Measurements from ENCODE around the gene ZBTB7B. TPM values are rescaled to one million over a fixed set of nuclear protein-coding genes. Genes with fewer than 3 reads are reported as not detected.

ZBTB7B gene
- total RNA-seq, 2 experiments from 2014 or later = 16.3 to 23.2 TPM

GRCh38 chr1:155066777-155067176, 64.2 kb downstream of the ZBTB7B start:
- Histone ChIP-seq H2AFZ (ENCODE audit: low read length) (no peak overlapping the region), H3K36me3 (ENCODE audit: insufficient read depth, low read length) (peaks cover 17% of the 10 kb centered on the region; the same call in 1 of the 2 replicates), H3K9me3 (ENCODE audit: low read length) (no peaks in the 10 kb centered on the region), H3K4me1 (ENCODE audit: insufficient read depth, low read length, poor library complexity, severe bottlenecking) (peaks cover 45% of the 10 kb centered on the region), H3K4me3 (ENCODE audit: low read depth, low read length, poor library complexity, severe bottlenecking) (no peak overlapping the region), H3K27ac (ENCODE audit: low read depth, low read length, poor library complexity, severe bottlenecking) (no peak overlapping the region), H4K20me1 (ENCODE audit: insufficient read depth, low read length) (no peaks in the 10 kb centered on the region), H3K9me2 (ENCODE audit: insufficient read depth, low read length) (no peaks in the 10 kb centered on the region), H3K4me2 (ENCODE audit: low read length) (no peak overlapping the region), H3K79me2 (ENCODE audit: insufficient read depth, low read depth, low read length) (peaks cover 7% of the 10 kb centered on the region; the same call in 1 of the 2 replicates)
- POLR2A ChIA-PET = no interaction called here
- TF ChIP-seq CTCF (conservative IDR thresholded peaks at IDR 0.05; ENCODE audit: low read length) = no peak
- DNase-seq (ENCODE audit: low spot score) = no peak
- CTCF ChIA-PET (ENCODE audit: unreplicated experiment) = interaction anchor here (0.6 to 1.1 kb wide), 2 partner anchors 9 to 14 kb away, joined by 3 read pairs; no protein-coding TSS in a partner anchor
- no TSS peak for BruUV-seq (replicated peaks)
- intact Hi-C loops (cut with micrococcal nuclease; ENCODE audit: unreplicated experiment) = no loop called here

Small RNA genes lying within 50 kb of the gene (microRNA-seq; reads per million reads assigned to microRNA genes)
- not detected for gene MIR4258 (ENCODE audit: borderline replicate concordance)

Small RNA genes lying within 50 kb of the gene (small RNA-seq; reads per million reads assigned to genes)
- gene MIR4258 = not detected

Other genes with a start within 250 kb of the ZBTB7B start
- 11.4 and 14.8 TPM in 2 replicates for gene KCNN3, start 132.5 kb upstream of the ZBTB7B start, total RNA-seq (2014; rRNA removed; shearing (Covaris generic))
- 44.5 and 50.8 TPM in 2 replicates for gene KCNN3, start 132.5 kb upstream of the ZBTB7B start, total RNA-seq (2022)
- 16.3 and 19.1 TPM in 2 replicates for gene PMVK, start 66.1 kb upstream of the ZBTB7B start, total RNA-seq (2014; rRNA removed; shearing (Covaris generic))
- gene PMVK, start 66.1 kb upstream of the ZBTB7B start, total RNA-seq (2022) = 45.9 and 54.0 TPM in 2 replicates
- gene PBXIP1, start 46.7 kb upstream of the ZBTB7B start, total RNA-seq (2014; rRNA removed; shearing (Covaris generic)) = 23.8 and 26.6 TPM in 2 replicates
- gene PBXIP1, start 46.7 kb upstream of the ZBTB7B start, total RNA-seq (2022) = 37.7 and 39.8 TPM in 2 replicates
- gene PYGO2, start 41.0 kb upstream of the ZBTB7B start, total RNA-seq (2014; rRNA removed; shearing (Covaris generic)) = 36.5 and 44.3 TPM in 2 replicates
- 47.3 and 53.1 TPM in 2 replicates for gene PYGO2, start 41.0 kb upstream of the ZBTB7B start, total RNA-seq (2022)
- gene SHC1, start 32.1 kb upstream of the ZBTB7B start, total RNA-seq (2014; rRNA removed; shearing (Covaris generic)) = 31.4 and 37.6 TPM in 2 replicates
- gene SHC1, start 32.1 kb upstream of the ZBTB7B start, total RNA-seq (2022) = 77.4 and 84.0 TPM in 2 replicates
- 149 and 204 TPM in 2 replicates for gene CKS1B, start 28.1 kb upstream of the ZBTB7B start, total RNA-seq (2014; rRNA removed; shearing (Covaris generic))
- gene CKS1B, start 28.1 kb upstream of the ZBTB7B start, total RNA-seq (2022) = 230 and 260 TPM in 2 replicates
- gene FLAD1, start 19.5 kb upstream of the ZBTB7B start, total RNA-seq (2014; rRNA removed; shearing (Covaris generic)) = 52.7 and 55.7 TPM in 2 replicates
- gene FLAD1, start 19.5 kb upstream of the ZBTB7B start, total RNA-seq (2022) = 57.0 and 57.9 TPM in 2 replicates
- gene LENEP, start 9.2 kb upstream of the ZBTB7B start, total RNA-seq (2014; rRNA removed; shearing (Covaris generic)) = 0.95 and 2.3 TPM in 2 replicates
- gene LENEP, start 9.2 kb upstream of the ZBTB7B start, total RNA-seq (2022) = 0.78 and 1.5 TPM in 2 replicates
- gene DCST2, start 31.0 kb downstream of the ZBTB7B start, total RNA-seq (2014; rRNA removed; shearing (Covaris generic)) = 0.85 and 1.7 TPM in 2 replicates
- gene DCST2, start 31.0 kb downstream of the ZBTB7B start, total RNA-seq (2022) = 2.0 and 3.9 TPM in 2 replicates
- not detected in 2 replicates for gene DCST1, start 31.0 kb downstream of the ZBTB7B start, total RNA-seq (2014; rRNA removed; shearing (Covaris generic))
- gene DCST1, start 31.0 kb downstream of the ZBTB7B start, total RNA-seq (2022) = not detected in 2 replicates
- gene ADAM15, start 48.5 kb downstream of the ZBTB7B start, total RNA-seq (2014; rRNA removed; shearing (Covaris generic)) = 14.2 and 19.7 TPM in 2 replicates
- 50.4 and 56.1 TPM in 2 replicates for gene ADAM15, start 48.5 kb downstream of the ZBTB7B start, total RNA-seq (2022)
- gene EFNA4, start 60.9 kb downstream of the ZBTB7B start, total RNA-seq (2014; rRNA removed; shearing (Covaris generic)) = 10.5 and 11.5 TPM in 2 replicates
- gene EFNA4, start 60.9 kb downstream of the ZBTB7B start, total RNA-seq (2022) = 9.0 and 10.1 TPM in 2 replicates
- gene EFNA3, start 76.0 kb downstream of the ZBTB7B start, total RNA-seq (2014; rRNA removed; shearing (Covaris generic)) = 5.7 and 6.7 TPM in 2 replicates
- 4.8 and 10.8 TPM in 2 replicates for gene EFNA3, start 76.0 kb downstream of the ZBTB7B start, total RNA-seq (2022)
- gene EFNA1, start 125.1 kb downstream of the ZBTB7B start, total RNA-seq (2014; rRNA removed; shearing (Covaris generic)) = not detected in 2 replicates
- gene EFNA1, start 125.1 kb downstream of the ZBTB7B start, total RNA-seq (2022) = not detected in 2 replicates
- gene SLC50A1, start 133.1 kb downstream of the ZBTB7B start, total RNA-seq (2014; rRNA removed; shearing (Covaris generic)) = 11.6 and 12.3 TPM in 2 replicates
- 46.1 and 48.0 TPM in 2 replicates for gene SLC50A1, start 133.1 kb downstream of the ZBTB7B start, total RNA-seq (2022)
- gene DPM3, start 137.7 kb downstream of the ZBTB7B start, total RNA-seq (2014; rRNA removed; shearing (Covaris generic)) = 32.5 and 41.8 TPM in 2 replicates
- 56.2 and 65.9 TPM in 2 replicates for gene DPM3, start 137.7 kb downstream of the ZBTB7B start, total RNA-seq (2022)
- gene KRTCAP2, start 170.5 kb downstream of the ZBTB7B start, total RNA-seq (2014; rRNA removed; shearing (Covaris generic)) = 80.5 and 128 TPM in 2 replicates
- gene KRTCAP2, start 170.5 kb downstream of the ZBTB7B start, total RNA-seq (2022) = 141 and 166 TPM in 2 replicates
- gene TRIM46, start 171.0 kb downstream of the ZBTB7B start, total RNA-seq (2014; rRNA removed; shearing (Covaris generic)) = 1.3 and 3.1 TPM in 2 replicates
- gene TRIM46, start 171.0 kb downstream of the ZBTB7B start, total RNA-seq (2022) = 3.9 and 4.5 TPM in 2 replicates
- gene THBS3, start 205.1 kb downstream of the ZBTB7B start, total RNA-seq (2014; rRNA removed; shearing (Covaris generic)) = 6.9 and 11.1 TPM in 2 replicates
- 28.7 and 37.1 TPM in 2 replicates for gene THBS3, start 205.1 kb downstream of the ZBTB7B start, total RNA-seq (2022)
- 67.6 and 70.2 TPM in 2 replicates for gene MTX1, start 205.9 kb downstream of the ZBTB7B start, total RNA-seq (2014; rRNA removed; shearing (Covaris generic))
- gene MTX1, start 205.9 kb downstream of the ZBTB7B start, total RNA-seq (2022) = 43.9 and 45.7 TPM in 2 replicates

Measured in OCI-LY7 (cell line).